ENCODE data around the gene BBIP1.
"Not testable (repeated sequence)": the region's sequence is repeated elsewhere in the genome, so short reads cannot be mapped to it uniquely, and the experiment has no call there.

Gene BBIP1

GRCh38 chr10:110885932-110886674 lies 32.9 kb downstream of the BBIP1 start:
- no peak overlapping the region for H3K4me3 ChIP-seq (ENCODE audit: low read depth, low read length)

GRCh38 chr10:110883924-110884323 lies 35.1 kb downstream of the BBIP1 start:
- H3K4me3 ChIP-seq (ENCODE audit: low read depth, low read length): no peak overlapping the region

DNA sequence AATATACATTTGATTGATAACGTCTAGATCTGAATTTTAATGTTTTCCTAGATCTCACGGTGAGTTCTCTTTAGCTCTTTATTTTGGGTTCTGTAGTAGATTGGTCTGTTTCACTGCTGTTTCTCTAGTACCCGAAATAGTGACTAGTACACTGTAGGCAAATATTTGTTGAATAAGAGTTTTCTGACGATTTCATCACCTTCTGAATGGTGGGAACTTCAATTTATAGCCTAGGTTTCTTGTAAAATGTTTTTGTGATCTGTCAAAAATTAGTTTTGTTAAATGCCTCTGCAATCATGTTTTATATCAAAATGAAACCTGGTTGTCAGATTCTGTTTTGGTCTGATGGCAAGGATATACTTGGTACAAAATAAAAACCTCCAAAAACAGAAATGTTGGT lies 37.1 kb downstream of the BBIP1 start:
- no peak overlapping the region for H3K4me3 ChIP-seq (ENCODE audit: low read depth, low read length)

DNA sequence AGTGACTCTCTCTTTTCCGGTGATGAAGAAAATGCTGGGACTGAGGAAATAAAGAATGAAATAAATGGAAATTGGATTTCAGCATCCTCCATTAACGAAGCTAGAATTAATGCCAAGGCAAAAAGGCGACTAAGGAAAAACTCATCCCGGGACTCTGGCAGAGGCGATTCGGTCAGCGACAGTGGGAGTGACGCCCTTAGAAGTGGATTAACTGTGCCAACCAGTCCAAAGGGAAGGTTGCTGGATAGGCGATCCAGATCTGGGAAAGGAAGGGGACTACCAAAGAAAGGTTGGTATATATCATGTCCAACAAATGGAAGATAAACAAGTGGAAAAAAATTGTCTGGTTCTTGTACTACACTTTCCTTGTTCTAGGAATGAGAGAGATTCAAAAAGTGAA lies 37.7 kb downstream of the BBIP1 start:
- no peak overlapping the region for H3K4me3 ChIP-seq (ENCODE audit: low read depth, low read length)

DNA sequence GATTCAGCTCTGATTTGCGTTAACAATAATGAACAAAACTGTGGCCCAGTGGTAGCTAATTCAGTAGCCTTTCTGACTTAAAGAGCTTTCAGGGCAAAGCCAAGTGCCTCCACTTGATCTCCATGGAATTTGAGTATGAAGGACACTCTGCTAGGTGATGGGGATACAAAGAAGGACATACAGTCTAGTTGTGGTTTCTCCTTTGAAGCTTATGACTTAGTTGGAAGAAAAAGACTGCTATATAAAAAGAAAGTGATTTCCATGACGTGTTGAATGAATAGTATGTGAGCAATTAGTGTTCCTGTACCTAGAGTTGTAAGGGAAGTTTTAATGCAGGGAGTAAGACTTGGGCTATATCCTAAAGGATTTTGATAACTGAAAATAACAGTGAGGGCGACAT lies 39.0 kb downstream of the BBIP1 start:
- no peak overlapping the region for H3K4me3 ChIP-seq (ENCODE audit: low read depth, low read length)

GRCh38 chr10:110876788-110877187 lies 42.2 kb downstream of the BBIP1 start:
- H3K4me3 ChIP-seq (ENCODE audit: low read depth, low read length): no peak overlapping the region

DNA sequence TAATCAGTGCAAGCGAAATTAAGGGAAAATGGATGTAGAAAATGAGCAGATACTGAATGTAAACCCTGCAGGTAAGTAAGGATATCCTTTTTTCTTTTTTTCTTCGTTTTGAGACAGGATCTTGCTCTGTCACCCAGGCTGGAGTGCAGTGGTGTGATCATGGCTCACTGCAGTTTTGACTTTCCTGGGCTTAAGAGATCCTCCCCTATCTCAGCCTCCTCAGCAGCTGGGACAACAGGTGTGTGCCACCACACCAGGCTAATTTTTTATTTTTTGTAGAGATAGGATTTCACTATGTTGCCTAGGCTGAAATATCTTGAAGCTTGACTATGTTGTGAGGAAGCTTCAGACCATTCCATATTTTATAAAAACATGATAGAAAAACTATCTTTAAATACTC lies 43.0 kb downstream of the BBIP1 start:
- no peak overlapping the region for H3K4me3 ChIP-seq (ENCODE audit: low read depth, low read length)

GRCh38 chr10:110873951-110874350 lies 45.0 kb downstream of the BBIP1 start:
- H3K4me3 ChIP-seq (ENCODE audit: low read depth, low read length): no peak overlapping the region

- peak overlapping the region; percentile 59 for H3K4me3 ChIP-seq (ENCODE audit: low read depth, low read length)
Measured at GRCh38 chr10:110872984-110873923, 45.7 kb downstream of the BBIP1 start.

DNA sequence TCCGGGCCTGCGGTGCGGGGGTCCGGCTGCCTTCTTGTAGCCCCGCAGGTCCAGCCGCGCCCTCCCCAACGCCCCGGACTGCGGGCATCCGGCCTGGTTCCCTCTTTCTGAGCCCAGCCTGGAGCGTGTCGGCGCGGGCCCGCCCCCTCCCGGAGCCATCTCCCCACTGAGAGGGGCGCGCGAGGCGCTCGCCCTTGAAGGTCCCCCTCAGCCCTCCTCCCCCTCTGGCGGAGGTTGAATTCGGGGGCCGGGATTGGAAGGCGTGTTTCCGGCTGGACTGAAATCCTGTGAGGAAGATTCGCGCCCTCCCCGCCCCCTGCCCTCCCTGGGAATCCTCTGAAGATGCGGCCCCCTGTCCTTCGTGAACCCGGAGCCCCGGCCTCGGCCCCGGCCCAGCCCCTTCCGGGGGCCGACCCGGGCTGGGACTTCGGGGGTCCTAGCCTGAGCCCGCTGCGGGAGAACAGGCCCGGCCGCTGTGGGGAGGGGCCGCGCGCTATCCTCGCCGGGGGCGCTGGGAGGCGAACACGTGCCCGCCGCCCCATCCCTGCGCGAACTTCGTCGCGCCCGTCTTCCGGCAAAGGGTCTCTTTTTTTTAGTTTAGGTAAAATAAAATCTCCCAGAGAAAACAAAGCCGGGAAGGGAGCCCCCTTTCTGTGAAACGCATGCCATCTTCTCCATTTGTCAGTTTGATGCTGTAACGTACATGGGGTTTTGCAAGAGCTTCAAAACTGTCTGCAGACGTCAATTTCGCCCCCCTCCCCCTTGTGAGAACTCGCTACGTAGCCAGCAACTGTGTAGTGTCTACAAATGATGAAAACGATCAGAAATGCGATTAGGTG lies 46.6 kb downstream of the BBIP1 start:
- peak overlapping the region; percentile 59 for H3K4me3 ChIP-seq (ENCODE audit: low read depth, low read length)

- peak within 1 kb of the TSS; percentile 59 for H3K4me3 ChIP-seq (ENCODE audit: low read depth, low read length)
Measured at GRCh38 chr10:110871298-110872084, 47.5 kb downstream of the BBIP1 start, which contains the start of gene PDCD4. Gene PDCD4, plus strand, starts transcription at chr10:110871928. Its CDS starts 4,100 bp downstream, at chr10:110876028.

DNA sequence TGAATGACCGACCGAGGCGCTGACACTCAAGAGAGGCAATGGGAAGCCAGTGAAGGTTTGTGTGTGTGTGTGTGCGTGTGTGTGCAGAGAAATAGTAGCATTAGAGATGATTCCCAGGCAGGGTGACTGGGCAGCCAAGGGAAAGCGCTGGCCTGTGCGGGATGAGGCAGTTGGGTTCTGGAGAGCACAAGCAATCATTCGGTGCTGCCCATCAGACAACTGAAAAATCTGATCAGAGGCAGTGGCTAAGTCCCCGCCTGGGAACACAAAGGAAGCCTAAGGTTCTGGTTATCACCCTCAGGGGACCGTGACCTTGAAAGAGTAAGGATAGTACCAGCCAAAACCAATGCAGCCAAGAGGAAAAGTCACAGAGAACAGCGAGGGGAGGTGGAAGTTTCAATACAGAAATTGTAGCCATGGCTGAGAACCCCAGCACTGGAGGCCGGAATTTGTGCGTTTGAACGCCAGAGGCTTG lies 48.1 kb downstream of the BBIP1 start:
- no peak overlapping the region for H3K4me3 ChIP-seq (ENCODE audit: low read depth, low read length)

DNA sequence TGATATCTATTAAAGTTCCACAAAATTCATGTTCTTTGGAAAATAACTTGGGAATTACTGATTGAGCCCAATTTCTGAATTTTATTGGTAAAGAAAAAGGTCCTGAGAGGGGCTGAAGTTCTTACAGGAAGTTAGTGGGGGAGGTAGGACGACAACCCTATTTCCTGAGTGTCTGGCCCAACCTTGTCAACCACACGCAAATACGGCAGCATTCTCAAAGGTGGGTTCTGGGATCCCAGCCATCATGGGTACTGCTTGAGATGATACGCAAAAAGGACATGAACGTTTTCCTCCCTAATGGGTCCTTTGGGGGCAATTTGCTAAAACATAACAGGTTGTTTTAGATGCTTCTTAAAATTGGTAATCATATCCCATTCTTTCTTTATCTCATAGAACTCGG lies 50.0 kb downstream of the BBIP1 start:
- no peak overlapping the region for H3K4me3 ChIP-seq (ENCODE audit: low read depth, low read length)

GRCh38 chr10:110867807-110868465 lies 51.0 kb downstream of the BBIP1 start:
- no peak overlapping the region for H3K4me3 ChIP-seq (ENCODE audit: low read depth, low read length)

GRCh38 chr10:110867011-110867806 lies 51.8 kb downstream of the BBIP1 start:
- not testable (repeated sequence) for H3K4me3 ChIP-seq (ENCODE audit: low read depth, low read length)

DNA sequence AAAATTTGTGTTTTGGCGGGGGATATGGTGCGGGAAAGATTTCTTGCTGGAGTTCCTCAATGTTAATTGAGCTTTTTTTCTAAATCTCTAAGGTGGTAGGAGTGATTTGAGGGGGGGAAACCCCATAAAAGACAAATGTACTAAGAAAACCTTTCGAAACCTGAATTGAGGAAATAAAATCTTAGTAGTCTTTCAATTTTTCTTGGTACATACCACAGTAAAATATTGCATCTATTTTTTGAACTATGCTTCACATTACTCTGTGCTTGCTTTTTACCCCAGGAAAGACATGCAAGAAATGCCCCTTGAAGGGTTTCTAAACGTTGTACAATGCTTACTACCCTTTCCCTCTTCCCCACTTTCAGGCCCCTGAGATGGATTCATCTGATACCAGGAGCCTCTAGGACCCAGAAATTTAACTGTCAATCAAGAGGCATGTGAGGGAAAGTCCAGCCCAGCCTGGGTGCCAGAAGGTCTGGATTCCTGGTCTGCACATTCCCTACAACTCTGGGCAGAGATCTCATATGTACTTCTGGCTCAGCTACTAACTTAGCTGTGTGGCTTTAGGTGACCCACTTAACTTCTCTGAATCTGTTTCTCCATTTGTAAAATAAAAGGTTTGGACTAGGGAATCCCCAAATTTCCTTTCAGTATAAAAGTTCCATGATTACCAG lies 53.0 kb downstream of the BBIP1 start:
- no peak overlapping the region for H3K4me3 ChIP-seq (ENCODE audit: low read depth, low read length)

DNA sequence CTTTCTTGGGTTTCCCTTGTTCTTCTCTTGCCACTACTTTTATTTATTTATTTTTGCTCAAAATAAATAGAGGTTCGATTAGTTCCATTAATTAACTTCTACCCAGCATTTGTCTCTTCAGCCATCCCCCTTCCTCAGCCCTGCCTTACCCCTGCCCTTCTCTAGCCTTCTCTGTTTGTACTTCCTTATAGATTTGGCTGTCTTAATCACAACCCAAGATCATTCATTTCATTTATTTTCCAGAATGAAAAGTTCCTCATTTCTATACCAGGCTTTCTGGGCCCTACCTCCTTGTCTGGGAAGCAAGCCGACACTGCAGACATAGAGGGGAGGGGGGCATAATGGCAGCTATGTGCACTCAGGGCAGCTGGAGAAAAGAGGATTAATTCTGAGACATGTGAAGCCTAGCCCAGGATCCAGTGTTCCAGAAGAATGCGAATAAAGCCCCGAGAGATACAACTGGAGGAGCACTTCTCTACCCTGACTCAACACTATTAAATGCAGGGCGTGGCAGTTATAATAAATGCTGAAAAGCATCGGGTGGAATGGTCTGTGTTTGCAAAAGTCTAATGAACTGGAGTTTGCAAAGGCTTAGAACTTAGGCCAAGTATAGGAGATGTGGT lies 53.7 kb downstream of the BBIP1 start:
- H3K4me3 ChIP-seq (ENCODE audit: low read depth, low read length): no peak overlapping the region

DNA sequence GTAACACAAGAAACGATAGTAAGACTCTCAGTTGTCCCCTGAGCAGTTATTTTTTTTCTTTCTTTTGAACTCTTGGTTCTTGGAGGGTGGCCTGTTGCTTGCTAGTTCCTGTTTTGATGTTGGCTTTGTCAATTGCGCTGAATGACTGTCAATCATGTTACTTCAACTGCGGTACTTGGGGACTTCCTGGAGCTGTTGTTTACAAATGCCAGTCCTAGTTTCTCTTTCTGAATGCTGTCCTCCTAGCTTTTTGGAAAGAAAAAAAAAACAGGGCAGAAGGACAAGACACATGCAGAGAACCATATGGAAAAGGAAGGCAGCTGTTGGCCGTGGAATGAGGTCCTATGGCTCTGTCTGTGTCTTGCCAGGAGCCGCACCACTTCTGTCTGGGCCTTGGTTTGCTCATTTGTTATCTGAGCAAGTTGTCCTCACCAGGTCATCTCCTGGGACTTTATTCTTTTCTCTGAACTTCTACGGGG lies 54.3 kb downstream of the BBIP1 start:
- no peak overlapping the region for H3K4me3 ChIP-seq (ENCODE audit: low read depth, low read length)

Data from iPS-11a (cell line).